K562 (cell line): ENCODE results near the gene DNM1. TPM values are rescaled to one million over a fixed set of nuclear protein-coding genes. Genes with fewer than 3 reads are reported as not detected.

Experiments
- BRF1 ChIP-seq: IDR thresholded peaks from 3 replicates; pipeline ENCODE4 v1.6.1; 2011; ENCODE audit warnings: borderline replicate concordance, mild to moderate bottlenecking; ENCODE audit not compliant: insufficient read length; ENCODE audit errors: extremely low read depth
- CBX2 ChIP-seq: fragments of 200-600 bp; sonication (generic); IDR thresholded peaks from one replicate; pipeline ENCODE4 v1.6.1; 2012; ENCODE audit warnings: mild to moderate bottlenecking, low read length, inconsistent platforms; ENCODE audit not compliant: insufficient read depth, poor library complexity, severe bottlenecking
- CREB1 ChIP-seq, 2 experiments: sonication (generic) in 1 of 2; formaldehyde crosslinking in 1 of 2; IDR thresholded peaks; 2 replicates each; pipeline versions ENCODE4 v1.6.1 to v1.8.0; 2012 to 2022; ENCODE audit warnings: inconsistent platforms in 1 of 2, mild to moderate bottlenecking in 1 of 2, missing genetic modification reagents in 1 of 2, moderate library complexity in 1 of 2
- HSF4 ChIP-seq: fragments of 250-450 bp; sonication (Bioruptor Pico); IDR thresholded peaks from 2 replicates; pipeline ENCODE4 v2.1.2; 2022; ENCODE audit warnings: mild to moderate bottlenecking, moderate library complexity, borderline replicate concordance
- KAT2B ChIP-seq: IDR thresholded peaks from one replicate; pipeline ENCODE4 v1.6.1; 2012; ENCODE audit warnings: low read depth, mild to moderate bottlenecking, control low read depth, inconsistent platforms, low read length, moderate library complexity
- KLF1 ChIP-seq: fragments of 450-650 bp; IDR thresholded peaks from 2 replicates; pipeline ENCODE4 v1.6.1; 2016; ENCODE audit warnings: missing genetic modification characterization, missing compliant biosample characterization
- NFRKB ChIP-seq: fragments of 450-650 bp; IDR thresholded peaks from 2 replicates; pipeline ENCODE4 v1.6.1; 2016; ENCODE audit warnings: low read depth
- PHB2 ChIP-seq: fragments of 450-650 bp; IDR thresholded peaks from 2 replicates; pipeline ENCODE4 v1.6.1; 2017; ENCODE audit warnings: low read depth
- RBFOX2 ChIP-seq: fragments of 200-400 bp; formaldehyde crosslinking; IDR thresholded peaks from 2 replicates; pipeline ENCODE4 v1.6.1; 2017; ENCODE audit warnings: low read depth, mild to moderate bottlenecking, low read length, moderate library complexity
- RFX7 ChIP-seq: fragments of 250-450 bp; sonication (Bioruptor Pico); IDR thresholded peaks from 2 replicates; pipeline ENCODE4 v1.5.1; 2021; ENCODE audit warnings: mild to moderate bottlenecking
- SAFB ChIP-seq: fragments of 200-400 bp; formaldehyde crosslinking; IDR thresholded peaks from 2 replicates; pipeline ENCODE4 v1.6.1; 2017; ENCODE audit warnings: low read depth, low read length, borderline replicate concordance
- SPI1 ChIP-seq: IDR thresholded peaks from 2 replicates; pipeline ENCODE4 v1.6.1; 2011; ENCODE audit warnings: low read depth, low read length, control low read depth, borderline replicate concordance
- TARDBP ChIP-seq: fragments of 450-650 bp; IDR thresholded peaks from 2 replicates; pipeline ENCODE4 v1.6.1; 2016
- TOE1 ChIP-seq, 2 experiments: fragments of 450-650 bp in 1 of 2; sonication (generic) in 1 of 2; formaldehyde crosslinking in 1 of 2; IDR thresholded peaks; 2 replicates each; pipeline versions ENCODE4 v1.7.1 to v1.8.0; 2016 to 2022; ENCODE audit warnings: borderline replicate concordance in 2 of 2, mild to moderate bottlenecking in 2 of 2, antibody characterized with exemption in 1 of 2, inconsistent platforms in 1 of 2, low read depth in 1 of 2, missing genetic modification reagents in 1 of 2, moderate library complexity in 1 of 2
- ZFP1 ChIP-seq: fragments of 450-650 bp; formaldehyde crosslinking; IDR thresholded peaks from 2 replicates; pipeline ENCODE4 v1.4.0; 2020; ENCODE audit warnings: mild to moderate bottlenecking, mixed read lengths
- ZNF165 ChIP-seq: fragments of 250-450 bp; sonication (Bioruptor Pico); IDR thresholded peaks from 2 replicates; pipeline ENCODE4 v1.4.0; 2020; ENCODE audit warnings: borderline replicate concordance
- ZNF184 ChIP-seq: sonication (generic); formaldehyde crosslinking; IDR thresholded peaks from 2 replicates; pipeline ENCODE4 v1.5.0; 2020; ENCODE audit warnings: missing genetic modification reagents
- ZNF696 ChIP-seq: fragments of 250-450 bp; sonication (Bioruptor Pico); conservative IDR thresholded peaks from 2 replicates; pipeline ENCODE4 v1.4.0; 2020; ENCODE audit warnings: mild to moderate bottlenecking, moderate library complexity
- ZNF707 ChIP-seq: fragments of 250-450 bp; sonication (Bioruptor Pico); conservative IDR thresholded peaks from 2 replicates; pipeline ENCODE4 v1.8.0; 2022; ENCODE audit warnings: inconsistent platforms, mild to moderate bottlenecking, moderate library complexity
- polyA plus RNA-seq, 8 experiments: library from polyadenylated mRNA; depleted of rRNA in 4 of 8; stranded (reverse) in 5 of 8; unstranded in 3 of 8; fragments of >200 nt; fragmentation: Nextera tagmentation in 2 of 8; fragmentation: Illumina TruSeq in 1 of 8; extraction: Ambion mirVana in 2 of 8; extraction: Trizol in 1 of 8; gene quantifications; 2 replicates each; pipeline versions ENCODE4 v1.2.1 to v1.2.3, GENCODE V29; 2011 to 2014; ENCODE audit warnings: inconsistent platforms in 1 of 8, missing spikeins in 1 of 8
- total RNA-seq, 7 experiments: library from RNA; depleted of rRNA in 6 of 7; stranded (reverse); fragments of >200 nt in 6 of 7; fragmentation: Illumina TruSeq in 2 of 7; extraction: Trizol in 2 of 7; gene quantifications; 2 replicates each; pipeline versions ENCODE4 v1.2.1 to v1.2.3, GENCODE V29; 2011 to 2021; ENCODE audit warnings: low replicate concordance in 1 of 7
- TF ChIP-seq, protein P1 (sequence below): IDR thresholded peaks from 3 replicates; pipeline ENCODE4 v1.6.1; 2011; ENCODE audit warnings: borderline replicate concordance, mild to moderate bottlenecking, moderate library complexity; ENCODE audit not compliant: insufficient read length; ENCODE audit errors: extremely low read depth
- TF ChIP-seq, protein P2 (sequence below): fragments of 450-650 bp; IDR thresholded peaks from 2 replicates; pipeline ENCODE4 v1.6.1; 2016; ENCODE audit warnings: missing biosample characterization, missing genetic modification characterization
- TF ChIP-seq, protein P3 (sequence below): sonication (generic); formaldehyde crosslinking; IDR thresholded peaks from 2 replicates; pipeline ENCODE4 v1.4.0; 2020; ENCODE audit warnings: mild to moderate bottlenecking, missing genetic modification reagents

DNM1 gene
- total and polyA plus RNA-seq, 9 of the 15 experiments (the other 6 are each of a cell fraction or from before 2014, with no cell fraction given) = 0.39 to 23.1 (median 9.1) TPM

DNA sequence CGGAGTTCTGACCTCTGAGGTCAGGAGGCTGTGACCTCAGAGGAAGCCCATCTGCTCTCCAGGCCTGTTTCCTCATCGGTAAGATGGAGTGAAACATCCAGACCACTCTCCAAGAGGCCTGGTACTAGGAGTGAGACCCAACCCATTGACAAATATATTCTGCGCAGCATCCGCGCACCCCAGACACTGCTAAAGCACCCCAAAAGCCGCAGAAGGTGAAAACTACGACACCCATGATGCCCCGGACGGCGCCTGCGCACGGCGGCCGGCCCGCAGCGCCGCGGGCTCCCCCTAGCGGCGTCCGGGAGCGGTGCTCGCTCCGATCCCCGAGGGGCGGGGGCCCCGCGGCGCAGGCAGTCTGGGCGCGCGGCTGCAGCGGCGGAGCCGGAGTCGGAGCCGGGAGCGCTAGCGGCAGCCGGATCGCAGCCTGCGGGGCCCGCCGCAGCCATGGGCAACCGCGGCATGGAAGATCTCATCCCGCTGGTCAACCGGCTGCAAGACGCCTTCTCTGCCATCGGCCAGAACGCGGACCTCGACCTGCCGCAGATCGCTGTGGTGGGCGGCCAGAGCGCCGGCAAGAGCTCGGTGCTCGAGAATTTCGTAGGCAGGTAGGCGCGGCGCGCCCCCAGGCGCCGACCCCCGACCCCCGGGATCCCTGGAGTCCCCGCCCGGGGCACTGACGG lies at the start of gene DNM1 (continued):
- TF ChIP-seq CREB1 (IDR thresholded peaks at IDR 0.05) = peak; percentile 67
- TF ChIP-seq CREB1 (CRISPR knock-in tag; IDR thresholded peaks at IDR 0.05) = no peak
- peak; percentile 58; the same call in 1 of the 2 replicates for TF ChIP-seq RBFOX2
- TF ChIP-seq, protein P1, sequence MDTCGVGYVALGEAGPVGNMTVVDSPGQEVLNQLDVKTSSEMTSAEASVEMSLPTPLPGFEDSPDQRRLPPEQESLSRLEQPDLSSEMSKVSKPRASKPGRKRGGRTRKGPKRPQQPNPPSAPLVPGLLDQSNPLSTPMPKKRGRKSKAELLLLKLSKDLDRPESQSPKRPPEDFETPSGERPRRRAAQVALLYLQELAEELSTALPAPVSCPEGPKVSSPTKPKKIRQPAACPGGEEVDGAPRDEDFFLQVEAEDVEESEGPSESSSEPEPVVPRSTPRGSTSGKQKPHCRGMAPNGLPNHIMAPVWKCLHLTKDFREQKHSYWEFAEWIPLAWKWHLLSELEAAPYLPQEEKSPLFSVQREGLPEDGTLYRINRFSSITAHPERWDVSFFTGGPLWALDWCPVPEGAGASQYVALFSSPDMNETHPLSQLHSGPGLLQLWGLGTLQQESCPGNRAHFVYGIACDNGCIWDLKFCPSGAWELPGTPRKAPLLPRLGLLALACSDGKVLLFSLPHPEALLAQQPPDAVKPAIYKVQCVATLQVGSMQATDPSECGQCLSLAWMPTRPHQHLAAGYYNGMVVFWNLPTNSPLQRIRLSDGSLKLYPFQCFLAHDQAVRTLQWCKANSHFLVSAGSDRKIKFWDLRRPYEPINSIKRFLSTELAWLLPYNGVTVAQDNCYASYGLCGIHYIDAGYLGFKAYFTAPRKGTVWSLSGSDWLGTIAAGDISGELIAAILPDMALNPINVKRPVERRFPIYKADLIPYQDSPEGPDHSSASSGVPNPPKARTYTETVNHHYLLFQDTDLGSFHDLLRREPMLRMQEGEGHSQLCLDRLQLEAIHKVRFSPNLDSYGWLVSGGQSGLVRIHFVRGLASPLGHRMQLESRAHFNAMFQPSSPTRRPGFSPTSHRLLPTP = no peak
- TF ChIP-seq CBX2 = no peak
- 0 out of 2 replicates have a peak, but pooled peaks have one; percentile 40 for TF ChIP-seq ZFP1 (CRISPR knock-in tag)
- no peak for TF ChIP-seq BRF1
- peak; percentile 41; the same call in 1 of the 2 replicates for TF ChIP-seq SPI1
- TF ChIP-seq PHB2 = no peak
- TF ChIP-seq ZNF165 (CRISPR knock-in tag) = no peak
- no peak for TF ChIP-seq TOE1 (IDR thresholded peaks at IDR 0.05; ENCODE audit: borderline replicate concordance)
- TF ChIP-seq TOE1 (CRISPR knock-in tag; IDR thresholded peaks at IDR 0.05; ENCODE audit: borderline replicate concordance, low read depth) = no peak
- TF ChIP-seq KAT2B = no peak
- TF ChIP-seq, protein P2, sequence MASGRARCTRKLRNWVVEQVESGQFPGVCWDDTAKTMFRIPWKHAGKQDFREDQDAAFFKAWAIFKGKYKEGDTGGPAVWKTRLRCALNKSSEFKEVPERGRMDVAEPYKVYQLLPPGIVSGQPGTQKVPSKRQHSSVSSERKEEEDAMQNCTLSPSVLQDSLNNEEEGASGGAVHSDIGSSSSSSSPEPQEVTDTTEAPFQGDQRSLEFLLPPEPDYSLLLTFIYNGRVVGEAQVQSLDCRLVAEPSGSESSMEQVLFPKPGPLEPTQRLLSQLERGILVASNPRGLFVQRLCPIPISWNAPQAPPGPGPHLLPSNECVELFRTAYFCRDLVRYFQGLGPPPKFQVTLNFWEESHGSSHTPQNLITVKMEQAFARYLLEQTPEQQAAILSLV (tag) = no peak
- no peak for TF ChIP-seq SAFB
- TF ChIP-seq, protein P3, sequence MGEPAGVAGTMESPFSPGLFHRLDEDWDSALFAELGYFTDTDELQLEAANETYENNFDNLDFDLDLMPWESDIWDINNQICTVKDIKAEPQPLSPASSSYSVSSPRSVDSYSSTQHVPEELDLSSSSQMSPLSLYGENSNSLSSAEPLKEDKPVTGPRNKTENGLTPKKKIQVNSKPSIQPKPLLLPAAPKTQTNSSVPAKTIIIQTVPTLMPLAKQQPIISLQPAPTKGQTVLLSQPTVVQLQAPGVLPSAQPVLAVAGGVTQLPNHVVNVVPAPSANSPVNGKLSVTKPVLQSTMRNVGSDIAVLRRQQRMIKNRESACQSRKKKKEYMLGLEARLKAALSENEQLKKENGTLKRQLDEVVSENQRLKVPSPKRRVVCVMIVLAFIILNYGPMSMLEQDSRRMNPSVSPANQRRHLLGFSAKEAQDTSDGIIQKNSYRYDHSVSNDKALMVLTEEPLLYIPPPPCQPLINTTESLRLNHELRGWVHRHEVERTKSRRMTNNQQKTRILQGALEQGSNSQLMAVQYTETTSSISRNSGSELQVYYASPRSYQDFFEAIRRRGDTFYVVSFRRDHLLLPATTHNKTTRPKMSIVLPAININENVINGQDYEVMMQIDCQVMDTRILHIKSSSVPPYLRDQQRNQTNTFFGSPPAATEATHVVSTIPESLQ (CRISPR knock-in tag) = no peak
- no peak for TF ChIP-seq NFRKB
- peak; percentile 55; the same call in 1 of the 2 replicates for TF ChIP-seq ZNF707
- no peak for TF ChIP-seq ZNF184
- TF ChIP-seq TARDBP = no peak; the same call in 1 of the 2 replicates
- TF ChIP-seq ZNF696 (CRISPR knock-in tag) = no peak
- TF ChIP-seq KLF1 = peak; percentile 83; the same call in 1 of the 2 replicates
- no peak for TF ChIP-seq RFX7 (CRISPR knock-in tag)
- no peak for TF ChIP-seq HSF4
